K562 (cell line): ENCODE results near the gene MAML3. TPM values are rescaled to one million over a fixed set of nuclear protein-coding genes. Genes with fewer than 3 reads are reported as not detected.

Experiments
- ATAC-seq: fragments of 200-7000 bp; cut with Tn5 transposase; 3 replicates; pipeline ENCODE4 v1.9.1; 2020; ENCODE audit warnings: moderate library complexity
- BruUV-seq: library from RNA; stranded (reverse); fragments of 400-500 nt; replicated peaks from 2 replicates; lab custom pipeline; 2021; lab: Mats Ljungman, UMichigan
- CTCF ChIA-PET: fragments of 300-600 bp; formaldehyde crosslinking; extraction: SDS; loops from one replicate; lab custom pipeline; 2021; ENCODE audit warnings: low intra/inter-chr PET ratio; lab: Yijun Ruan, JAX
- POLR2A ChIA-PET: fragments of 300-600, 350-650 bp; sonication (Branson Sonifier 250); formaldehyde crosslinking; extraction: SDS; loops from one replicate; lab custom pipeline; 2021; ENCODE audit warnings: antibody characterized with exemption, inconsistent platforms; lab: Yijun Ruan, JAX
- DNase-seq, 4 experiments: peaks; one replicate each; pipeline versions ENCODE4 v3.0.0 to v3.0.0-alpha.2; 2011 to 2018; ENCODE audit warnings: low spot score in 3 of 4, mixed read lengths in 3 of 4; ENCODE audit errors: extremely low read depth in 1 of 4
- FAIRE-seq: peaks from 2 replicates; lab custom pipeline; 2011; peaks lifted over from hg19 to GRCh38; lab: Jason Lieb, UNC
- H2AFZ ChIP-seq: 2 replicates; pipeline ENCODE4 v1.6.0; 2011; ENCODE audit warnings: low read depth, low read length, control low read depth, inconsistent platforms
- H3K27ac ChIP-seq: fragments of 200-600 bp; 3 replicates; pipeline ENCODE4 v1.8.0; 2011; ENCODE audit warnings: low read depth, mild to moderate bottlenecking, control low read depth, inconsistent platforms, low read length, moderate library complexity, mixed read lengths; ENCODE audit errors: extremely low read depth
- H3K27me3 ChIP-seq, 2 experiments: fragments of 300-600 bp in 1 of 2; 2 replicates in 1 of 2; 3 replicates in 1 of 2; pipeline versions ENCODE4 v1.6.0 to v1.8.0; 2011; ENCODE audit warnings: inconsistent platforms in 2 of 2, low read length in 2 of 2, mild to moderate bottlenecking in 1 of 2, mixed read lengths in 1 of 2, moderate library complexity in 1 of 2; ENCODE audit not compliant: control insufficient read depth in 2 of 2, insufficient read depth in 2 of 2
- H3K36me3 ChIP-seq: fragments of 300-600 bp; 3 replicates; pipeline ENCODE4 v1.8.0; 2011; ENCODE audit warnings: mild to moderate bottlenecking, low read length, inconsistent platforms; ENCODE audit not compliant: control insufficient read depth, insufficient read depth
- H3K4me1 ChIP-seq, 2 experiments: fragments of 200-600 bp in 1 of 2; replicated peaks in 1 of 2; 2 replicates in 1 of 2; 3 replicates in 1 of 2; pipeline versions ENCODE4 v1.5.1 to v1.8.0; 2011; ENCODE audit warnings: inconsistent platforms in 2 of 2, low read length in 2 of 2, mild to moderate bottlenecking in 1 of 2, mixed read lengths in 1 of 2, moderate library complexity in 1 of 2; ENCODE audit not compliant: control insufficient read depth in 2 of 2, insufficient read depth in 2 of 2
- H3K4me2 ChIP-seq: 2 replicates; pipeline ENCODE4 v1.6.1; 2011; ENCODE audit warnings: low read length, control low read depth, inconsistent platforms, mixed read lengths; ENCODE audit not compliant: insufficient read depth
- H3K4me3 ChIP-seq: fragments of 200-600 bp; sonication (generic), shearing (Covaris generic); 2 replicates; pipeline ENCODE4 v1.5.1; 2016; ENCODE audit warnings: control low read depth, inconsistent platforms
- H3K79me2 ChIP-seq: fragments of 200-600 bp; 3 replicates; pipeline ENCODE4 v1.8.0; 2011; ENCODE audit warnings: low read length, inconsistent platforms; ENCODE audit not compliant: control insufficient read depth, insufficient read depth
- H3K9ac ChIP-seq, 2 experiments: 2 replicates each; pipeline versions ENCODE4 v1.6.0 to v1.6.1; 2011; ENCODE audit warnings: low read depth in 2 of 2, low read length in 2 of 2, control low read depth in 1 of 2, inconsistent platforms in 1 of 2, mild to moderate bottlenecking in 1 of 2, mixed read lengths in 1 of 2; ENCODE audit not compliant: insufficient read depth in 1 of 2
- H3K9me1 ChIP-seq: one replicate; pipeline ENCODE4 v1.6.0; 2011; ENCODE audit warnings: inconsistent platforms, mild to moderate bottlenecking, low read length, moderate library complexity; ENCODE audit not compliant: control insufficient read depth, insufficient read depth
- H3K9me3 ChIP-seq: replicated peaks from 2 replicates; pipeline ENCODE4 v1.5.1; 2011; ENCODE audit warnings: low read depth, low read length, inconsistent platforms; ENCODE audit not compliant: control insufficient read depth, insufficient read depth
- H4K20me1 ChIP-seq: replicated peaks from 2 replicates; pipeline ENCODE4 v1.6.1; 2011; ENCODE audit warnings: low read length, inconsistent platforms, mixed read lengths; ENCODE audit not compliant: control insufficient read depth, insufficient read depth
- BDP1 ChIP-seq: IDR thresholded peaks from 3 replicates; pipeline ENCODE4 v1.6.1; 2011; ENCODE audit not compliant: insufficient read length, insufficient read depth
- CBFB ChIP-seq: sonication (generic); formaldehyde crosslinking; IDR thresholded peaks from 2 replicates; pipeline ENCODE4 v1.4.0; 2020; ENCODE audit warnings: mild to moderate bottlenecking, missing genetic modification reagents
- CREB1 ChIP-seq, 2 experiments: sonication (generic) in 1 of 2; formaldehyde crosslinking in 1 of 2; IDR thresholded peaks; 2 replicates each; pipeline versions ENCODE4 v1.6.1 to v1.8.0; 2012 to 2022; ENCODE audit warnings: inconsistent platforms in 1 of 2, mild to moderate bottlenecking in 1 of 2, missing genetic modification reagents in 1 of 2, moderate library complexity in 1 of 2
- ETV1 ChIP-seq: fragments of 450-650 bp; conservative IDR thresholded peaks from 2 replicates; pipeline ENCODE4 v1.6.1; 2016; ENCODE audit warnings: missing genetic modification characterization, control low read depth, low read depth, missing compliant biosample characterization
- GATAD2A ChIP-seq: fragments of 450-650 bp; IDR thresholded peaks from 2 replicates; pipeline ENCODE4 v1.6.1; 2017
- HIVEP1 ChIP-seq: fragments of 250-450 bp; sonication (Bioruptor Pico); IDR thresholded peaks from 2 replicates; pipeline ENCODE4 v1.4.0; 2020; ENCODE audit warnings: mild to moderate bottlenecking
- KDM5B ChIP-seq: fragments of 200-600 bp; sonication (generic); IDR thresholded peaks from 2 replicates; pipeline ENCODE4 v1.6.1; 2012; ENCODE audit warnings: low read depth, mild to moderate bottlenecking, moderate library complexity, low read length, control low read depth, inconsistent platforms; ENCODE audit not compliant: insufficient replicate concordance
- NR2C2 ChIP-seq, 2 experiments: fragments of 200-800 bp in 1 of 2; sonication (Bioruptor generic) in 1 of 2; sonication (generic) in 1 of 2; formaldehyde crosslinking in 1 of 2; IDR thresholded peaks; 2 replicates each; pipeline versions ENCODE4 v1.6.1 to v1.8.0; 2016 to 2022; ENCODE audit warnings: mild to moderate bottlenecking in 1 of 2, missing compliant biosample characterization in 1 of 2, missing genetic modification characterization in 1 of 2, missing genetic modification reagents in 1 of 2
- TAF1 ChIP-seq: IDR thresholded peaks from 2 replicates; pipeline ENCODE4 v1.6.1; 2011; ENCODE audit warnings: mild to moderate bottlenecking, low read length, moderate library complexity; ENCODE audit not compliant: insufficient read depth, control insufficient read depth, severe bottlenecking; ENCODE audit errors: extremely low read depth
- ZNF12 ChIP-seq: sonication (generic); formaldehyde crosslinking; IDR thresholded peaks from 2 replicates; pipeline ENCODE4 v1.4.0; 2020; ENCODE audit warnings: mild to moderate bottlenecking, missing genetic modification reagents
- WGBS: fragments of 100-300 bp; shearing (Covaris generic); methylation state at CpG from one replicate; pipeline ENCODE4 v1.1.6; 2016; ENCODE audit warnings: low coverage, mixed read lengths; ENCODE audit not compliant: insufficient coverage; ENCODE audit errors: missing lambda C conversion rate; 5-methylcytosine and 5-hydroxymethylcytosine counted together
- in situ Hi-C: fragments of 300-500 bp; cut with MboI; formaldehyde crosslinking; loops from 4 replicates; pipeline ENCODE4 v1.15.0; 2018; ENCODE audit warnings: inconsistent platforms, mixed read lengths
- intact Hi-C: fragments of 100-400 bp; cut with micrococcal nuclease; formaldehyde crosslinking; loops from 2 replicates; pipeline ENCODE4 v1.14.2; 2022
- polyA plus RNA-seq, 8 experiments: library from polyadenylated mRNA; depleted of rRNA in 4 of 8; stranded (reverse) in 5 of 8; unstranded in 3 of 8; fragments of >200 nt; fragmentation: Nextera tagmentation in 2 of 8; fragmentation: Illumina TruSeq in 1 of 8; extraction: Ambion mirVana in 2 of 8; extraction: Trizol in 1 of 8; gene quantifications; 2 replicates each; pipeline versions ENCODE4 v1.2.1 to v1.2.3, GENCODE V29; 2011 to 2014; ENCODE audit warnings: inconsistent platforms in 1 of 8, missing spikeins in 1 of 8
- total RNA-seq, 7 experiments: library from RNA; depleted of rRNA in 6 of 7; stranded (reverse); fragments of >200 nt in 6 of 7; fragmentation: Illumina TruSeq in 2 of 7; extraction: Trizol in 2 of 7; gene quantifications; 2 replicates each; pipeline versions ENCODE4 v1.2.1 to v1.2.3, GENCODE V29; 2011 to 2021; ENCODE audit warnings: low replicate concordance in 1 of 7

Gene MAML3
- total and polyA plus RNA-seq, 9 of the 15 experiments (the other 6 are each of a cell fraction or from before 2014, with no cell fraction given) = 0.01 to 0.55 (median 0.25) TPM

- no peak for ATAC-seq
- ChIA-PET POLR2A (no interaction called here), CTCF (no interaction called here)
Observed at GRCh38 chr4:140117947-140118346, 36.0 kb downstream of the MAML3 start.

GRCh38 chr4:140116442-140117104 lies 37.4 kb downstream of the MAML3 start:
- Histone ChIP-seq H3K9me1 (no peaks in the 10 kb centered on the region), H3K27ac (no peak overlapping the region), H3K4me1 (no peaks in the 10 kb centered on the region), H3K9ac (no peak overlapping the region), H3K79me2 (no peaks in the 10 kb centered on the region), H3K27me3 (peaks cover 4 to 12% of the 10 kb centered on the region in 2 experiments; a peak in 3 of 5 replicates), H3K36me3 (no peaks in the 10 kb centered on the region), H4K20me1 (no peaks in the 10 kb centered on the region), H3K4me3 (no peak overlapping the region), H3K9me3 (no peaks in the 10 kb centered on the region), H2AFZ (no peak overlapping the region)
- FAIRE-seq = no peak
- WGBS = 0% methylated on average over 4 of the region's 4 CpGs
- intact Hi-C loops = no loop called here
- POLR2A ChIA-PET = no interaction called here
- no TSS peak for BruUV-seq
- CTCF ChIA-PET = no interaction called here
- no peak for DNase-seq
- no peak for ATAC-seq
- peak; percentile 52 for TF ChIP-seq ETV1 (tag)
- no peak for TF ChIP-seq NR2C2 (CRISPR knock-in tag; IDR thresholded peaks at IDR 0.05)
- TF ChIP-seq NR2C2 (tag; IDR thresholded peaks at IDR 0.05) = peak; percentile 75
- TF ChIP-seq KDM5B = no peak
- no peak for TF ChIP-seq ZNF12 (CRISPR knock-in tag)
- TF ChIP-seq, all 486 proteins: peak for 2
- H3K4me2 ChIP-seq = no peak overlapping the region
- in situ Hi-C loops = no loop called here

More at GRCh38 chr4:140117947-140118346, 36.0 kb downstream of the MAML3 start:
- Histone ChIP-seq H2AFZ (no peak overlapping the region), H3K36me3 (no peaks in the 10 kb centered on the region), H3K9ac (no peak overlapping the region), H3K27ac (no peak overlapping the region), H3K4me3 (no peak overlapping the region), H3K9me1 (no peaks in the 10 kb centered on the region), H3K9me3 (no peaks in the 10 kb centered on the region), H3K4me2 (no peak overlapping the region), H3K79me2 (no peaks in the 10 kb centered on the region), H4K20me1 (no peaks in the 10 kb centered on the region), H3K4me1 (no peaks in the 10 kb centered on the region), H3K27me3 (peaks cover 4 to 7% of the 10 kb centered on the region in 2 experiments; a peak in 2 of 5 replicates)
- BruUV-seq = no TSS peak
- intact Hi-C loops = no loop called here
- 2% methylated on average over 5 of the region's 5 CpGs for WGBS
- in situ Hi-C loops = no loop called here
- TF ChIP-seq CREB1 (IDR thresholded peaks at IDR 0.05) (no peak), CREB1 (CRISPR knock-in tag; IDR thresholded peaks at IDR 0.05) (no peak), CBFB (CRISPR knock-in tag) (no peak), TAF1 (no peak), BDP1 (no peak), HIVEP1 (CRISPR knock-in tag) (no peak), GATAD2A (no peak)
- no peak for DNase-seq
- no peak for FAIRE-seq
